Stimulated activated CD8-positive, alpha-beta memory T cell treated with anti-CD3 and anti-CD28 coated beads, Interleukin-4, amount 100 ng/mL, for 24 hours (primary cell): ENCODE measurements around the gene CPLX3.
A peak's percentile ranks its signal among the peaks of the same experiment; 100 is the strongest.
"Not testable (repeated sequence)": the region's sequence is repeated elsewhere in the genome, so short reads cannot be mapped to it uniquely, and the experiment has no call there.

Source experiments
- DNase-seq: peaks from one replicate; pipeline ENCODE4 v3.0.0-alpha.2; 2020; ENCODE audit warnings: low read depth

Gene CPLX3

GRCh38 chr15:74826364-74826819 is at the start of gene CPLX3:
CPLX3 (plus strand) TSS chr15:74826627; CDS start chr15:74826704, 77 bp downstream.
- DNase-seq, result no peak

- DNase-seq, result no peak
Observed at GRCh38 chr15:74776821-74777768, 49.3 kb upstream of the CPLX3 start.

- no peak for DNase-seq
Observed at GRCh38 chr15:74777769-74778598, 48.4 kb upstream of the CPLX3 start.

DNA sequence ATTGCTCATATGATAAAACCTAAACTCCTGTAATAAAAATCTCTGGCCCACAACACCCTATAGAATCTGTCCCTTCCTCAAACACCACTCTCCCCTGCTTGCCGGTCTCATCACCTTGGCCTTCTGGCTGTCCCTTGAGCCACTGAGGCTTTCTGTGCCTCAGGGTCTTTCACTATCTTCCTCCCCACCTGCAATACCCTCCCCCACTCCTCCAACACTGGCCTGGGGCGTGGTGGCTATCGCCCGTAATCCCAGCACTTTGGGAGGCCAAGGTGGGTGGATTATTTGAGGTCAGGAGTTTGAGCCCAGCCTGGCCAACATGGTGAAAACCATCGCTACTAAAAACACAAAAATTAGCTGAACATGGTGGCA is 47.8 kb upstream of the CPLX3 start:
- DNase-seq, result no peak

DNA sequence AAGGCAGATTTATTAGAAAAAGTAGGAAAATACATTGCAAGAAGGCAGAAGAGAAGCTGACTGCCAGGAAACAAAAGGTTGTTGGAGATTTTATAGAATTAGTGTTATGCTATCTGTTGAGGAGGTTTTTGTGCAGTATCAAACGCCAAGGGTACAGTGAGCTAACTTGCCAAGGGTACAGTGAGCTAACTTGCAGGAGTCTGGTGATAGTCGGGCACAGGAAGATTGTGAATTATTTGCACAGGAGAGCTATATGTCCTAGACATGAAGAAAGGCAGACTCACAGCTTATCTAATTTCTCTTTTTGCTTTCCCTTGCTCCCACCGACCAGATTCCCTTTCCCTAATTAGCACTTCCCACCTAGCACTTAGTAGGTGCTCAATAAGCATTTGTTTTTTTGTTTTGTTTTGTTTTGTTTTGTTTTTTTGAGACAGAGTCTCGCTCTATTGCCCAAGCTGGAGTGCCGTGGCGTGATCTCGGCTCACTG is 47.2 kb upstream of the CPLX3 start:
- no peak for DNase-seq

DNA sequence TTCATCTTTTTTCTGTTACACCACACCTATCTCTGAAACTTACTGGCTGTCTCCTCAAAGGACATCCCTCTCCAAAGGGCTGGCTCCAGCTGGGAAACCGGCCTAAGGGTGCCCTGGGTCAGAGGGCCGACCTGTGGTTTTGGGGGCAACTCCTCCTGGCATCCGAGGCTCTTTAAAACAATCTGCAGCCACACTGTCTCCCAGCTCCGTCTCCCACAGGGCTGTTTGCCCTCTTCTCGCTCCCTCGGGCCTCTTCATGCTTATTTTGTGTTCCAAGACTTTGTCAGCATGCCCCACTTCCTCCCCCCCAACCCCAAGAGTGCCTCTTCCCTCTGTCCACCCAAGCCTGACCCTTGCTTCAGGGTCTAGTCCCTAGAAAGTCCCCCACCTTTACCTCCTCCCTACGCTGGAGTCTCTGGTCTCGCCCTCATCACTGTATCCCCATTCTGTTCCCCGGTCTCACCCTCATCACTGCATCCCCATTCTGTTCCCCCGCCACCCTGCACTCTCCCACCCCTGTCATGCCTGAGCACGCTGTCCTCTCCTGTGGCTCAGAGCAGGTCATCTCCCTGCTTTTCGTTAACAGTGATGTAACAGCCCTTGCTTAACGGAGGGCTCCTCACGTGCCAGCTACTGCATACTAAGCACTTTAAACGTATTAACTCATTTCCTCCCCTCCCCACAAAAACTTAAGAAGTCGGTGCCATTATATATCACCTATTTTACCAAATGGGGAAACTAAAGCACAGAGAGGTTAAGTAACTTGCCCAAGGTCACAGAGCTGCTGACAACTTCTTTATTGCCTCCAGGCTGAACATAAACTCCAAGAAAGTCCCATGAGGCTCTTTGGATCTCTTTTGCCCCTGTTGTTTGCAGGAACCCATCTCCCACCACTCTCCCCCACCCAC is 45.6 kb upstream of the CPLX3 start:
- DNase-seq, result no peak

DNA sequence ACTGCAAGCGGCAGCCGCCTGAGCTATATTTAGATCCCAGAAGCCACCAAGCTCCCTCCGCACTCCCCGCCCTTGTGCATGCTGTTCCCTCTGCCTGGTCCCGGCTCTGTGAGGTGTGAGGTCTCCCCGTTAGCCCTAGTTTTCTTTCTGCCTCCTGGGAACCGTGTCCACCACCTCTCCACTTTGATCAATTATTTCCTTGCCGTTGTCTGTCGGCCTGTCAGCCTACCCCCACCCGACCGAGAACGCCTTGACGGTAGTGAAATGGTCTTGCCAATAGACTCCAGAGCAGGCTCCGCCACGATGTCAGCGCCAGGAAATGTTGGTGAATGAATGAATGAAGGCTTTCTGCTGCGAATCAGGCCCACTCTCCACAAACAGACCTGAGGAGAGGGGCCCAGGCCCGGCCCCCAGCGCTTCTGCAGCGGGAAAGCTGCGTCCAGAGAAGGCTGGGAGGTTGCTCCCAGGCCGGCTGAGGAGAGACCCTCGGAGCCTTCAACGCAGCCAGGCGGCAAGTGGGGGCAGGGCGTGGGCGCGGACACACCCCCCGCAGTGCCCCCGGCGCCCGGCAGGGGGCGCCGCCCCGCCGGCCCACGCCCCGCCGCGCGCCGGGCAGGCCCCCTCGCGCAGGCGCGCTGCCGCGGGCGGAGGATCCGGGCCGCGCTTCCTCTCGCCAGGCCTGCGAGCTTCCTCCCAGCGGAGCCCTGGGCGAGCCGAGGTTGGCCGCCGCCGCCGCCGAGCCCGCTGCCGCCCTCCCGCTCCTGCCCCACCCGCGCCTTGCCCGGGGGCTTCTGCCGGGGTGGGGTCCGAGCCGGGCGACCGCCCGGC is 44.8 kb upstream of the CPLX3 start, which contains the start of gene CSK:
Gene CSK (plus strand): TSS at position 650 of the 828 bp plus-strand sequence. CDS start 16,218 bp downstream, outside the sequence.
- peak; percentile 66 for DNase-seq

DNA sequence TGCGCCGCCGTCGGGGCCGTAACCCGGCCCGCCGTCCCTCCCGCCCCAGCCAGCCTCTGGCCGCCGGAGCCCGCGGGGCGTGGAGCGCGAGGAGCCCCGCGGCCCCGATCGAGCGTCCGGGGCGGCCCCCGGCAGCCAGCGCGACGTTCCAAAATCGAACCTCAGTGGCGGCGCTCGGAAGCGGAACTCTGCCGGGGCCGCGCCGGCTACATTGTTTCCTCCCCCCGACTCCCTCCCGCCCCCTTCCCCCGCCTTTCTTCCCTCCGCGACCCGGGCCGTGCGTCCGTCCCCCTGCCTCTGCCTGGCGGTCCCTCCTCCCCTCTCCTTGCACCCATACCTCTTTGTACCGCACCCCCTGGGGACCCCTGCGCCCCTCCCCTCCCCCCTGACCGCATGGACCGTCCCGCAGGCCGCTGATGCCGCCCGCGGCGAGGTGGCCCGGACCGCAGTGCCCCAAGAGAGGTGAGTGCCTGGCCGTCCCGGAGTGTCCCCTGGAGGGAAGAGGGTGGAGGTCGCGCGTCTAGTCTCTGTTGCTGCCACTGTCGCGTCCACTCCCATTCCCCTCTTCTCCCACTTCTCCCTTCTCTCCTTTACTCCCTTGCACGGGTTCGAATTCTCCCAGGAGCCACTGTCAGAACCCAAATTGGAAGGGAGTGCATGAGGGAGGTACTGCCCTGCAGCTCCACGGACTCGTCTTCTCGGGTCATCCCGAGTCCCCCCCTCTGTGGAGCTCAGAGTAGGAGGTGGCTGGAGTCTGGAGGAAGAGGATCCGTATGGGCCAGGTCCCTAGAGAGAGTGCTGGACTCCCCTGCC is 44.0 kb upstream of the CPLX3 start:
- DNase-seq, result no peak

DNA sequence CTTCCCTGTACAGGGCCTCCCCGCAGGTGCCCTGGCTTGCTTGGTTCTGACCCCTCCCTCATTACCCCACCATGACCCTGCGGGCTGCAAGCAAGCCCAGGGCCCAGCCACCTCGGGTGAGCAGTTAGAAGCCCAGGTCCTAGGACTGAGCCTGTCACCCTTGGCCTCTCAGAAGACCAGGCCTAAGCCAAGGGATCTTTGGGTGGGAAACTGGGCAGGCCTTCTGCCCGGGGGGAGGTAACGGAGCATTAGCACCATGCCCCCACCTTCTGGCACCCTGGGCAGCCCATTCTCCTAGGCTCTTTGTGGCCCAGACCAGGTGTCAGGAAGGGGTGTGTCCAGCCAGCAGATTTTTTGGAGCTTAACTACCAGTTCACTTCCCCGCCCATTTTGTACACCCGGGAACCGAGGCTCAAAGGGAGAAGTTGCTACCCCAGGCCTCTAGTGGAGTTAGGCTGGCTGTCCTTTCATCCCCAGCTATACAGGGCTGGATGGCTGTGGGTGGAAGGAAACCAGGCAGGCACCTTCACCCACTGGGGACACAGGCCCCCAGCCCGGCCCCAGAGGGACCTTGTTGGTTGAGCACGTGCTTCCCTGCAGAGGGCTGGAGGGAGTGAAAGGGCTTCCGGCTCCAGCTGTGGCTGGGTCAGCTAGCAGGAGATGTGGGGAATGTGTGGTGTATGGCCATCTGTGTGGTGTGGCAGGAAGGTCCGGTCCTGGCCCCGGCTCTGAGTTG is 43.2 kb upstream of the CPLX3 start:
- no peak for DNase-seq

DNA sequence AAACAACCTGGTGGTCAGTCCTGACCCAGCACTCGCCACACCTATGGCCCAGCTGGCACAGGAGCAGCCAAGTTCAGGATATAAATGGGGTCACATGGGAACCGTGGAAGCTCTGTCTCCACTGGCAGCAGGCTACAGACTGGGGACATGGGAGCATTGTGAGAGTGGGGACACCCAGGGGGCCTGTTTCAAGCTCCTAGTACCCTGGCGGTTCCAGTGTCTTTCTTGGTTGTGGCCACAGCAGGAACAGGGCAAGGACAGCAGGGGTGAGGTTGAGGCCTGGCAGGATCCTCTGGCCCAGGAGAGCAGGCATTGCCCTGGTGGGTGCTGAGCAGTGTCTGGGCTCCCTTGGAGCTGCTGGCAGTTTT is 42.6 kb upstream of the CPLX3 start:
- DNase-seq, result no peak

DNA sequence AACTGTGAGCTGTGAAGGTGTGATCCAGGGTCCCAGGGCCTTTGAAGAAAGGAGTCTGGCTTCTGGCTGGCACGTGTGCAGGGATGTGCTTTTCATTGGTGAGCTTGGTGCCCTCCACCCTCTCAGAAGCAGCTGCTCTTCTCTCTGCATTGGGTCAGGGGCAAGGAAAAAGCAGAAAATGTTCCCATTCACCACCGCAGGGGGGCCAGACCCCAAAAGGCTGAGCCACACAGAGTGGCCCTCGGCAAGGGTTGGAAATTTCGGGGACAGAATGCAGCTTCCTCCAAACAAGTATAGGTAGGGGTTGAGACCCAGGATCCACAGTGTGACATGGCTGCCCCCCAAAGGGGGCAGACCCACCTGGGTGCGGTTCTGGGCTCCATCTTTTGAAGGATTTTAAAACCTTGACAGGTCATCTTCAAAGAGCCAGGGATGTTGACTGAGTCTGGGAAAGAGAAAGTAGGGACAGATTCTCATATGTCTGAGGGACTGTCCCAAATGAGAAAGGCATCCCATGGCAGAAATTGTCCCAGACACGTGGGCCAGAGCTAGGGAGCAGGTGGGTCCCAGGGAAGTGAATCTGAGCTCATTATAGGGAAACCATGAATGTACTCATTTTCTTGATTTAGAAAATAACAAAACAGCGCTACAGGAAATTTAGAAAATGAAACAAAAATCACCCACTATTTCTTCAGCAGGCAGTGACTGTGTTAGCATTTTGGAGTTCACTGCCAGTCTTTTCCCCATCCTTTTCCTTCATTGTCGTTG is 41.8 kb upstream of the CPLX3 start:
- no peak for DNase-seq

DNA sequence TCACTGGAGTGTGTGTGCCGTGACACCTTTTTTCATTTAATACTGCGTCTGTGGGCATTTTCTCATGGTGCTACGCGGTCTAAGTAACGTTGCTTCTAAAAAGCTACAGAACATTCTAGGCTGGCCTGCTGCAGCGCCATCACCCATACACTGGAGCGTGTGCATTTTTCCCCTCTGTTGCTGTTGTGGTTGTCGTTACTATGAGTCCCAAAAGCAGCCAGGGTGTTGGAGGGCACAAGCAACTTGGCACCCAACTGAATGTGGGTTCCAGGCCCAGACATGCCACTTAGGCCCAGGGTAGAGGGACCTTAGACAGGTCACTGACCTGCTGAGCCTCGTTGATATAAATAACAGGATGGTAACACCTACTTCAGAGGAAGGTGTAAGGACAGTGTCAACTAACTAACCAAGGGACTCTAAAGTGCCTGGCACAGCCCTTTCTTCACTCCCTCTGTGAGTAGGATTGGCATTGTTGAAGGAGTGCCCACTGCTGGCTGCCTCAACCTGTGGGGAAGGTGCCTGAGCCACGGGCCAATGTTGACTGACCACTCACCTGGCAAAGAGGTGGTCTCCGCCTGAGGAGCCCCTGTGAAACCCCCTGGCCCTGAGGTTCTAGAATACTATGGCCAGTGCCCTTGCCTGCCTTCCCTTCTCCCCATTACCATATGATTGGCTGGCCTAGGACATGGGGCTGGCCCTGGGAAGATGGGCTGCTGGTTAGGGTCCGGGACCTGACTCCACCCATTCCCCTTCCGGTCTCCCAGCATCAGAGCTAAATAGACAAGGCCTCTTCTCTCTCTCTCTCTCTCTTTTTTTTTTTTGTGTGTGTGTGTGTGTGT is 41.0 kb upstream of the CPLX3 start:
- no peak for DNase-seq

- not testable (repeated sequence) for DNase-seq
Observed at GRCh38 chr15:74786081-74786480, 40.3 kb upstream of the CPLX3 start.

GRCh38 chr15:74786551-74787165 is 39.8 kb upstream of the CPLX3 start:
- no peak for DNase-seq

DNA sequence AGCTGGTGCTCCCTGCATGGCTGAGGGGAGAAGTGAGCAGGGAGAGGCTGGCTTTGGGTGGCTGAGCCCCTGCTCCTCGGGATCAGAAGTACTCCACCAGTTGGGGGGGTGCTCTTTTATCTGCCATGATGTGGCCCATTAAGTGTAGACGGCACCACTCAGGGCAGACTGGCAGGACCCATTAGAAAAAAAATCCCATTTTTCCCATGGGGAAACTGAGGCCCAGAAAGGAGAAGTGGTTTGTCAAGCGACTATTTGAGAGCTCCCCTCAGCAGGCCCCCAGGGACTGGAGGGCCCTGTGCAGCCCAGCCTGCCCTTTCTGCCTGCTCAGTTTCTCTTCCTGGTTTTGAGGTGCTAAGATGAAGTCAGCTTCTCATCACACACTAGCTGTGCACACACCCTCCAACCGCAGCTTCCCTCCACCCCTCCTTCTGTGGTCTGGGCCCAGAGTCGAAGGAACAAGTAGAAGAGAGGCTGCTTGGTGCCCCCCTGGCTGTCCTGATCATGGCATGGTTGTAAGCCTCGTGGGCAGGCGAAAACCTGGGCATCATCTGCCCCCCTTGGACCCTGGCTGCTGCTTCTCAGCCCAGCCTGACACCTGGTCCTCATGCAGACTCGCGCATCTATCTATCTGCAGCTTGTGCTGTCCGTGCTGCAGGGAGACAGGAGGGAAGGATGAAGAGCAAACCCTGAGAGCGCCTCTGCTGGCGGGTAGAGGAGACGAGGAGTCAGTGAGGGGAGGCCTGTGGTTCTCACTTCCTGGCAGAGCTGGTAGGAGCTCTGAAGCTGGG is 39.0 kb upstream of the CPLX3 start:
- peak; percentile 87 for DNase-seq

- DNase-seq, result no peak
Observed at GRCh38 chr15:74788042-74788682, 38.3 kb upstream of the CPLX3 start.
